Loucy (cell line): ENCODE results near the gene MYO1E.

Experiments
- CTCF ChIP-seq: fragments of 200-600 bp; sonication (generic); conservative IDR thresholded peaks from 2 replicates; pipeline ENCODE4 v1.5.1; 2014; ENCODE audit warnings: mild to moderate bottlenecking, antibody characterized with exemption, low read length
- EZH2phosphoT487 ChIP-seq: fragments of 200-600 bp; IDR thresholded peaks from 2 replicates; pipeline ENCODE4 v1.6.1; 2018; ENCODE audit warnings: antibody characterized with exemption, mild to moderate bottlenecking, moderate library complexity, borderline replicate concordance

GRCh38 chr15:59326856-59327255, 45.8 kb downstream of the MYO1E start:
- TF ChIP-seq CTCF, result no peak
- no peak for TF ChIP-seq EZH2phosphoT487
